ENCODE measurements around the gene SYPL1.
A peak's percentile ranks its signal among the peaks of the same experiment; 100 is the strongest.

The SYPL1 gene

GRCh38 chr7:106049139-106049752 lies 62.9 kb downstream of the SYPL1 start:
- DNase-seq: no peak

- DNase-seq: no peak
Measured at GRCh38 chr7:106048706-106049020, 63.4 kb downstream of the SYPL1 start.

- peak; percentile 84 for DNase-seq
Measured at GRCh38 chr7:106047818-106048705, 64.0 kb downstream of the SYPL1 start.

GRCh38 chr7:106047184-106047583 lies 64.9 kb downstream of the SYPL1 start:
- DNase-seq: no peak

- DNase-seq: no peak
Measured at GRCh38 chr7:106045586-106045985, 66.5 kb downstream of the SYPL1 start.

GRCh38 chr7:106045139-106045538 lies 67.0 kb downstream of the SYPL1 start:
- no peak for DNase-seq

GRCh38 chr7:106042196-106042611 lies 69.9 kb downstream of the SYPL1 start:
- no peak for DNase-seq

GRCh38 chr7:106041140-106041717 lies 70.9 kb downstream of the SYPL1 start:
- DNase-seq: peak; percentile 54

Data from NCI-H146 (cell line).